ENCODE measurements around the gene CELSR1. TPM values are rescaled to one million over a fixed set of nuclear protein-coding genes. Genes with fewer than 3 reads are reported as not detected.

CELSR1 gene
- total and polyA plus RNA-seq, 12 donors = 0.11 to 4.3 (median 1.9) TPM

GRCh38 chr22:46480396-46480795, 57.0 kb downstream of the CELSR1 start:
- no peak for TF ChIP-seq POLR2A (IDR thresholded peaks at IDR 0.05)
- TF ChIP-seq, protein P1, sequence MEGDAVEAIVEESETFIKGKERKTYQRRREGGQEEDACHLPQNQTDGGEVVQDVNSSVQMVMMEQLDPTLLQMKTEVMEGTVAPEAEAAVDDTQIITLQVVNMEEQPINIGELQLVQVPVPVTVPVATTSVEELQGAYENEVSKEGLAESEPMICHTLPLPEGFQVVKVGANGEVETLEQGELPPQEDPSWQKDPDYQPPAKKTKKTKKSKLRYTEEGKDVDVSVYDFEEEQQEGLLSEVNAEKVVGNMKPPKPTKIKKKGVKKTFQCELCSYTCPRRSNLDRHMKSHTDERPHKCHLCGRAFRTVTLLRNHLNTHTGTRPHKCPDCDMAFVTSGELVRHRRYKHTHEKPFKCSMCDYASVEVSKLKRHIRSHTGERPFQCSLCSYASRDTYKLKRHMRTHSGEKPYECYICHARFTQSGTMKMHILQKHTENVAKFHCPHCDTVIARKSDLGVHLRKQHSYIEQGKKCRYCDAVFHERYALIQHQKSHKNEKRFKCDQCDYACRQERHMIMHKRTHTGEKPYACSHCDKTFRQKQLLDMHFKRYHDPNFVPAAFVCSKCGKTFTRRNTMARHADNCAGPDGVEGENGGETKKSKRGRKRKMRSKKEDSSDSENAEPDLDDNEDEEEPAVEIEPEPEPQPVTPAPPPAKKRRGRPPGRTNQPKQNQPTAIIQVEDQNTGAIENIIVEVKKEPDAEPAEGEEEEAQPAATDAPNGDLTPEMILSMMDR (IDR thresholded peaks at IDR 0.05) = no peak
- H3K36me3 ChIP-seq (replicated peaks in 1 of 2) = no peaks in the 10 kb centered on the region
- H3K27ac ChIP-seq = no peak overlapping the region
- peaks cover 4% of the 10 kb centered on the region for H3K27me3 ChIP-seq
- H3K4me1 ChIP-seq (replicated peaks in 1 of 2) = no peaks in the 10 kb centered on the region
- H3K9me3 ChIP-seq (replicated peaks in 1 of 3) = no peaks in the 10 kb centered on the region
- 20 to 67% (median 34%) methylated on average over 1 of the region's 1 CpG for WGBS, 4 donors
- H3K4me3 ChIP-seq = no peak overlapping the region
- DNase-seq = no peak
- intact Hi-C loops (cut with DNase I) = no loop called here

GRCh38 chr22:46479046-46479445, 58.4 kb downstream of the CELSR1 start:
- 80 to 88% (median 83%) methylated on average over 13 to 16 of the region's 16 CpGs for WGBS, 4 donors
- Histone ChIP-seq H3K27ac (no peak overlapping the region), H3K27me3 (peaks cover 4% of the 10 kb centered on the region), H3K9me3 (replicated peaks in 1 of 3) (no peaks in the 10 kb centered on the region), H3K4me1 (replicated peaks in 1 of 2) (no peaks in the 10 kb centered on the region), H3K4me3 (no peak overlapping the region), H3K36me3 (replicated peaks in 1 of 2) (no peaks in the 10 kb centered on the region)
- TF ChIP-seq POLR2A (IDR thresholded peaks at IDR 0.05) = no peak
- TF ChIP-seq, protein P1 (IDR thresholded peaks at IDR 0.05) = no peak
- intact Hi-C loops (cut with DNase I) = no loop called here
- no peak for DNase-seq

- intact Hi-C loops (cut with DNase I) = no loop called here
- H3K4me1 ChIP-seq (replicated peaks in 1 of 2) = no peaks in the 10 kb centered on the region
Observed at GRCh38 chr22:46478083-46478551, 59.3 kb downstream of the CELSR1 start.

DNA sequence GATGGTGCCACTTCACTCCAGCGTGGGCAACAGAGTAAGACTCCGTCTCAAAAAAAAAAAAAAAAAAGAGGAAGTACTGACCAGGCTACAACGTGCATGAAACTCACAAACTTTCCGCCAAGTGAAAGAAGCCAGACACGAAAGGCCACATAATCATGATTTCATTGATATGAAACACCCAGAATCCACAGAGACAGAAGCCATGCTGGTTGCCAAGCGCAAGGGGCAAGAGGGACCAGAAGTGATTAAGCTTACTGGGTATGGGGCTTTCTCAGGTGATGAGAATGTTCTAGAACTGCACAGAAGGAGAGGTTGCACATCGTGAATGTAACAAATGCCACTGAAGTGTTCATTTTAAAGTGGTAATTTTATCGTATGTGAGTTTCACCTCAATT, 60.9 kb downstream of the CELSR1 start:
- 68 to 84% (median 76%) methylated on average over 8 of the region's 8 CpGs for WGBS, 4 donors

More at GRCh38 chr22:46478083-46478551, 59.3 kb downstream of the CELSR1 start:
- Histone ChIP-seq H3K27me3 (peaks cover 8% of the 10 kb centered on the region), H3K36me3 (replicated peaks in 1 of 2) (no peaks in the 10 kb centered on the region), H3K27ac (no peak overlapping the region), H3K4me3 (no peak overlapping the region), H3K9me3 (replicated peaks in 1 of 3) (no peaks in the 10 kb centered on the region)
- DNase-seq = no peak
- WGBS, 4 donors = 78 to 82% (median 78%) methylated on average over 12 to 17 of the region's 17 CpGs
- TF ChIP-seq, protein P1 (IDR thresholded peaks at IDR 0.05) = no peak
- TF ChIP-seq POLR2A (IDR thresholded peaks at IDR 0.05) = no peak

More for the DNA sequence above, 60.9 kb downstream of the CELSR1 start:
- H3K4me1 ChIP-seq (replicated peaks in 1 of 2) = no peaks in the 10 kb centered on the region
- no peaks in the 10 kb centered on the region for H3K9me3 ChIP-seq (replicated peaks in 1 of 3)
- H3K36me3 ChIP-seq (replicated peaks in 1 of 2) = no peaks in the 10 kb centered on the region
- no peak overlapping the region for H3K4me3 ChIP-seq
- no peak for TF ChIP-seq POLR2A (IDR thresholded peaks at IDR 0.05)
- TF ChIP-seq, protein P1 (IDR thresholded peaks at IDR 0.05) = no peak
- H3K27me3 ChIP-seq = peaks cover 6% of the 10 kb centered on the region
- DNase-seq = no peak
- intact Hi-C loops (cut with DNase I) = no loop called here
- no peak overlapping the region for H3K27ac ChIP-seq

Measured in adrenal gland (tissue), 12 donors.